ENCODE data around the gene MLX.

DNA sequence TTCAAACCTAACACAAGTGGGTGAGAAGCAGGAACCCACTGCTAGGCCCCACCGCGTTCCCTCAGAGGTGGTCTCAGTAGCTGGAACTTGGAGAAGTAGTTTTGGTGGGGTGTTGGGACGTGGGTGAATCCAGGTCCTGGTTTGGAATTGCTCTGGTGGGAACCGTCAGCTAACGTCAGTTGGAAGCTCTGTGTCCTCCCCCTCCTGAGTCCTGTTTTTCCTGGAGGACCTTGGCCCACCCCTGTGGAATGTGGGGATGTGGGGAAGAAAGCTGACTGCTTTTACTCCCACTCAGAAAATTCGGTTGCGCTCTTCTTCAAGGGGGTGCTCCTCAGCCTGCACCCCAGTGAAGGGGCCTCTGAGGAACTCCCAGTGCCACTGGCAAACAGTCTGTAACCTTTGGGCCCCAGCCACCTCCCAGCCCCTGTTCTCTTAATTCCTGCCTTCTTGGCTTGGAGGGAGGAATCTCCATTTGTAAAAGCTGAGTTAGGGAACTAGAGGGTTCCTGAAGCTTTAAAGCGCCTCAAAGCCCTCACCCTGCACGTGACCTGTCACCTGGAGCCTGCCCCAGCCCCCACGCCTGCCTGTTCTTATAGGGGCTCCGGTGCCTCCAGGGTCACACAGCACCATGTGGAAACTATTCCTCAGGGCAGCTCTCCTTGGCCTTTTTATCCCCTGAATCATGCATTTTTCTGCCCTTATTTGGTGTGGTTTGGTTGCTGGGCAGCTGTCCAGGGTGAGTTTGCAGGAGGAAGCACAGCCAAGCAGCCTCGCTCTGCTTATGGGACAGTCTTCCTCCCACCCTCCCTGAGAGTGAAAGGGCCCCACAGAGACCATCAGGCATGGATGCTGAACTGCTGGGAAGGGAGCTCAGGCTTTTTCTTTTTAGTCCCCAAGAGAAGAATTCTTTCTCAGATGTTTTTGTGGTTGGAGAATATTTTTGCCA is 47.1 kb upstream of the MLX start:
- TF ChIP-seq, protein P1, sequence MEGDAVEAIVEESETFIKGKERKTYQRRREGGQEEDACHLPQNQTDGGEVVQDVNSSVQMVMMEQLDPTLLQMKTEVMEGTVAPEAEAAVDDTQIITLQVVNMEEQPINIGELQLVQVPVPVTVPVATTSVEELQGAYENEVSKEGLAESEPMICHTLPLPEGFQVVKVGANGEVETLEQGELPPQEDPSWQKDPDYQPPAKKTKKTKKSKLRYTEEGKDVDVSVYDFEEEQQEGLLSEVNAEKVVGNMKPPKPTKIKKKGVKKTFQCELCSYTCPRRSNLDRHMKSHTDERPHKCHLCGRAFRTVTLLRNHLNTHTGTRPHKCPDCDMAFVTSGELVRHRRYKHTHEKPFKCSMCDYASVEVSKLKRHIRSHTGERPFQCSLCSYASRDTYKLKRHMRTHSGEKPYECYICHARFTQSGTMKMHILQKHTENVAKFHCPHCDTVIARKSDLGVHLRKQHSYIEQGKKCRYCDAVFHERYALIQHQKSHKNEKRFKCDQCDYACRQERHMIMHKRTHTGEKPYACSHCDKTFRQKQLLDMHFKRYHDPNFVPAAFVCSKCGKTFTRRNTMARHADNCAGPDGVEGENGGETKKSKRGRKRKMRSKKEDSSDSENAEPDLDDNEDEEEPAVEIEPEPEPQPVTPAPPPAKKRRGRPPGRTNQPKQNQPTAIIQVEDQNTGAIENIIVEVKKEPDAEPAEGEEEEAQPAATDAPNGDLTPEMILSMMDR (IDR thresholded peaks at IDR 0.05; ENCODE audit: control extremely low read depth in 1 of 3, insufficient read depth in 1 of 3, low read depth in 1 of 3, low read length in 3 of 3) = no peak
- TF ChIP-seq EGR1 (IDR thresholded peaks at IDR 0.05; ENCODE audit: borderline replicate concordance, low read depth, low read length) = no peak
- no peak for TF ChIP-seq POLR2AphosphoS5 (IDR thresholded peaks at IDR 0.05; ENCODE audit: low read depth, low read length)
- TF ChIP-seq RNF2 (IDR thresholded peaks at IDR 0.05; ENCODE audit: borderline replicate concordance, low read depth, low read length, missing control alignments, poor library complexity, severe bottlenecking) = no peak
- TF ChIP-seq HDAC6 (IDR thresholded peaks at IDR 0.05; ENCODE audit: low read depth, low read length) = no peak
- TF ChIP-seq POLR2A (IDR thresholded peaks at IDR 0.05; ENCODE audit: control extremely low read depth in 1 of 2, low read depth in 2 of 2, low read length in 2 of 2) = no peak; a peak in 1 of 3 replicates
- TF ChIP-seq PHF8 (conservative IDR thresholded peaks at IDR 0.05; ENCODE audit: low read depth, low read length) = no peak
- TF ChIP-seq EZH2 (IDR thresholded peaks at IDR 0.05; ENCODE audit: low read depth, low read length, severe bottlenecking) = no peak
- no peak for TF ChIP-seq TAF1 (IDR thresholded peaks at IDR 0.05; ENCODE audit: low read depth, low read length)
- TF ChIP-seq RAD21 (IDR thresholded peaks at IDR 0.05 in 1 of 2, conservative IDR thresholded peaks at IDR 0.05 in 1 of 2; ENCODE audit: low read depth in 2 of 2, low read length in 2 of 2) = no peak
